ENCODE results near the gene CCDC9.

The CCDC9 gene

GRCh38 chr19:47319923-47320871, 63.9 kb downstream of the CCDC9 start:
- no peak for TF ChIP-seq CTCF (IDR thresholded peaks at IDR 0.05; ENCODE audit: extremely low read depth, missing control alignments)
- no peak for DNase-seq (ENCODE audit: low spot score)

All from GM20000 (cell line).